Activated B cell treated with CpG ODN at 0.5 μM for 24 hours (primary cell): ENCODE measurements around the gene PLEKHM3. TPM values are rescaled to one million over a fixed set of nuclear protein-coding genes. Genes with fewer than 3 reads are reported as not detected.

ENCODE experiments used
- ATAC-seq: fragments of 200-7000 bp; cut with Tn5 transposase; one replicate; pipeline ENCODE4 v1.10.0; 2021; ENCODE audit warnings: low read depth, mild to moderate bottlenecking, moderate library complexity
- CTCF ChIA-PET: fragments of 350-600 bp; sonication (Branson Sonifier 250); formaldehyde crosslinking; loops from one replicate; lab custom pipeline; 2021; ENCODE audit warnings: antibody characterized with exemption; lab: Charles Lee
- POLR2A ChIA-PET: fragments of 350-600 bp; sonication (Branson Sonifier 250); formaldehyde crosslinking; loops from one replicate; lab custom pipeline; 2021; ENCODE audit warnings: antibody characterized with exemption; lab: Charles Lee
- DNase-seq: peaks from one replicate; pipeline ENCODE4 v3.0.0; 2022
- H3K27ac Mint-ChIP-seq: one replicate; pipeline ENCODE4 v1.8.0; 2020; ENCODE audit warnings: mixed read lengths
- H3K27me3 Mint-ChIP-seq: one replicate; pipeline ENCODE4 v1.8.0; 2021; ENCODE audit warnings: mixed read lengths
- H3K36me3 Mint-ChIP-seq: one replicate; pipeline ENCODE4 v1.8.0; 2021; ENCODE audit warnings: low read depth, mixed read lengths
- H3K4me1 Mint-ChIP-seq: one replicate; pipeline ENCODE4 v1.8.0; 2021; ENCODE audit warnings: mixed read lengths
- H3K4me3 Mint-ChIP-seq: one replicate; pipeline ENCODE4 v1.8.0; 2020; ENCODE audit warnings: mild to moderate bottlenecking, mixed read lengths
- H3K9me3 Mint-ChIP-seq: one replicate; pipeline ENCODE4 v1.8.0; 2020; ENCODE audit warnings: mixed read lengths
- CTCF ChIP-seq: fragments of 200-600 bp; IDR thresholded peaks from one replicate; pipeline ENCODE4 v1.8.0; 2022; ENCODE audit warnings: antibody characterized with exemption, mild to moderate bottlenecking
- intact Hi-C: fragments of 100-400 bp; cut with micrococcal nuclease; formaldehyde crosslinking; loops from one replicate; pipeline ENCODE4 v1.15.1; 2024
- total RNA-seq: library from RNA; stranded (reverse); gene quantifications from 2 replicates; pipeline ENCODE4 v1.2.3, GENCODE V29; 2022

The PLEKHM3 gene
- total RNA-seq, 1 donor from 2014 or later, result 12.0 TPM

GRCh38 chr2:207848545-207848928 is 176.8 kb downstream of the PLEKHM3 start:
- H3K4me3 Mint-ChIP-seq, result no peak overlapping the region
- no peak for TF ChIP-seq CTCF
- H3K27ac Mint-ChIP-seq, result no peak overlapping the region
- peaks cover 6% of the 10 kb centered on the region for H3K4me1 Mint-ChIP-seq
- ChIA-PET CTCF (interaction anchor here (1.5 kb wide), 1 partner anchor 100 kb away, joined by 3 read pairs; no protein-coding TSS in a partner anchor), POLR2A (interaction anchor here (0.6 kb wide), 1 partner anchor 223 kb away, joined by 3 read pairs; the partner anchor contains the start of gene METTL21A)
- intact Hi-C loops, result no loop called here
- ATAC-seq, result no peak
- DNase-seq, result no peak
- H3K36me3 Mint-ChIP-seq, result peaks cover 10% of the 10 kb centered on the region
- H3K9me3 Mint-ChIP-seq, result no peaks in the 10 kb centered on the region
- H3K27me3 Mint-ChIP-seq, result no peaks in the 10 kb centered on the region

- no peaks in the 10 kb centered on the region for H3K27me3 Mint-ChIP-seq
- TF ChIP-seq CTCF, result no peak
- POLR2A ChIA-PET, result interaction anchor here (0.6 kb wide), 1 partner anchor 223 kb away, joined by 3 read pairs; the partner anchor contains the start of gene METTL21A
- no peak overlapping the region for H3K4me3 Mint-ChIP-seq
- ATAC-seq (no peak), DNase-seq (no peak)
- H3K4me1 Mint-ChIP-seq, result peaks cover 6% of the 10 kb centered on the region
- CTCF ChIA-PET, result interaction anchor here (0.6 kb wide), 1 partner anchor 1577 kb away, joined by 3 read pairs; no protein-coding TSS in a partner anchor
- H3K27ac Mint-ChIP-seq, result no peak overlapping the region
- intact Hi-C loops, result no loop called here
- H3K9me3 Mint-ChIP-seq, result no peaks in the 10 kb centered on the region
- H3K36me3 Mint-ChIP-seq, result peaks cover 10% of the 10 kb centered on the region
These were observed 177.4 kb downstream of the PLEKHM3 start for GRCh38 chr2:207847807-207848544.

GRCh38 chr2:207847098-207847806 is 178.1 kb downstream of the PLEKHM3 start:
- Mint-ChIP-seq H3K4me1 (peaks cover 6% of the 10 kb centered on the region), H3K27me3 (no peaks in the 10 kb centered on the region), H3K27ac (no peak overlapping the region), H3K36me3 (peaks cover 10% of the 10 kb centered on the region), H3K9me3 (no peaks in the 10 kb centered on the region), H3K4me3 (no peak overlapping the region)
- TF ChIP-seq CTCF, result no peak
- no peak for ATAC-seq
- no peak for DNase-seq
- ChIA-PET CTCF (interaction anchor here (0.6 kb wide), 1 partner anchor 1578 kb away, joined by 3 read pairs; no protein-coding TSS in a partner anchor), POLR2A (no interaction called here)
- intact Hi-C loops, result no loop called here

- TF ChIP-seq CTCF, result no peak
- DNase-seq, result no peak
- intact Hi-C loops, result no loop called here
- peaks cover 6% of the 10 kb centered on the region for H3K4me1 Mint-ChIP-seq
- H3K27ac Mint-ChIP-seq, result no peak overlapping the region
- H3K36me3 Mint-ChIP-seq, result peaks cover 8% of the 10 kb centered on the region
- CTCF ChIA-PET, result no interaction called here
- no peaks in the 10 kb centered on the region for H3K9me3 Mint-ChIP-seq
- no peak overlapping the region for H3K4me3 Mint-ChIP-seq
- ATAC-seq, result no peak
- POLR2A ChIA-PET, result no interaction called here
- H3K27me3 Mint-ChIP-seq, result no peaks in the 10 kb centered on the region
These were observed 180.0 kb downstream of the PLEKHM3 start for GRCh38 chr2:207845202-207845864.
